ENCODE results near the gene PPM1J.

Gene PPM1J

DNA sequence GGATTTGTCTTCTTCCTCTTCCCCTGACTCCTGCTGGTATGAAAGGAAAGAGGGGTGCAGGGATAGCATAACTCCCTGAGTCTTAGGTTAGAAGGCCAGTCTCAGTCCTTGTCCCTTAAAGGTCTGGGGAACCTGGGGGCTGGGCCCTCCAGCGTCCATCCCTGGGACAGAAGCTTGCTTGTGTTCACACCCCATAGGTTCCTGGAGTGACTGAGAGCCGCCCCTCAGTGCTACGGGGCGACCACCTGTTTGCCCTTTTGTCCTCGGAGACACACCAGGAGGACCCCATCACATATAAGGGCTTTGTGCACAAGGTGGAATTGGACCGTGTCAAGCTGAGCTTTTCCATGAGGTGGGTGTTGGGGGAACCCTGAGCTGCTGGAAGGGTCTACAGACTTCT lies 21.3 kb downstream of the PPM1J start:
- Mint-ChIP-seq H3K4me1 (ENCODE audit: low read depth) (no peaks in the 10 kb centered on the region), H3K4me3 (no peak overlapping the region), H3K36me3 (ENCODE audit: low read depth) (peaks cover 25% of the 10 kb centered on the region), H3K27me3 (ENCODE audit: low read depth) (no peaks in the 10 kb centered on the region), H3K9me3 (no peaks in the 10 kb centered on the region), H3K27ac (no peak overlapping the region)

DNA sequence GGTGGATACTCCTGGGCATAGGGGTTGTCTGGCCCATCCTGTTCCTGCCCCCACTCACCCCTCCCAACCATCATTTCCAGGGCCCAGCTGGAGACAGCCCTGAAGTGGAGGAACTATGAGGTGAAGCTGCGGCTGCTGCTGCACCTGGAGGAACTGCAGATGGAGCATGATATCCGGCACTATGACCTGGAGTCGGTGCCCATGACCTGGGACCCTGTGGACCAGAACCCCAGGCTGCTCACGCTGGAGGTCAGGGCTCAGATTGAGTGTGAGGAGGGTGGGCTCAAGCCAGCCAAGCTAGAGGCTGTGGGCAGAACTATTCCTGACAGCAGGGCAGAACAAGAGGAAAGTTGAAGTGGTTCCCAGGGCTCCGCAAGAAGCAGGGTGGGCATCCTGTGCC lies 22.5 kb downstream of the PPM1J start:
- H3K4me3 Mint-ChIP-seq = no peak overlapping the region
- H3K36me3 Mint-ChIP-seq (ENCODE audit: low read depth) = peaks cover 26% of the 10 kb centered on the region
- no peaks in the 10 kb centered on the region for H3K27me3 Mint-ChIP-seq (ENCODE audit: low read depth)
- H3K9me3 Mint-ChIP-seq = no peaks in the 10 kb centered on the region
- H3K27ac Mint-ChIP-seq = no peak overlapping the region
- H3K4me1 Mint-ChIP-seq (ENCODE audit: low read depth) = no peaks in the 10 kb centered on the region

- peaks cover 21% of the 10 kb centered on the region for H3K36me3 Mint-ChIP-seq (ENCODE audit: low read depth)
- H3K27me3 Mint-ChIP-seq (ENCODE audit: low read depth) = no peaks in the 10 kb centered on the region
- no peak overlapping the region for H3K4me3 Mint-ChIP-seq
- H3K9me3 Mint-ChIP-seq = no peaks in the 10 kb centered on the region
- peaks cover 3% of the 10 kb centered on the region for H3K4me1 Mint-ChIP-seq (ENCODE audit: low read depth)
- no peak overlapping the region for H3K27ac Mint-ChIP-seq
These were observed 25.3 kb downstream of the PPM1J start for GRCh38 chr1:112689842-112690237.

- H3K9me3 Mint-ChIP-seq = no peaks in the 10 kb centered on the region
- no peaks in the 10 kb centered on the region for H3K27me3 Mint-ChIP-seq (ENCODE audit: low read depth)
- no peak overlapping the region for H3K4me3 Mint-ChIP-seq
- peaks cover 21% of the 10 kb centered on the region for H3K36me3 Mint-ChIP-seq (ENCODE audit: low read depth)
- peaks cover 3% of the 10 kb centered on the region for H3K4me1 Mint-ChIP-seq (ENCODE audit: low read depth)
- no peak overlapping the region for H3K27ac Mint-ChIP-seq
These were observed 25.8 kb downstream of the PPM1J start for GRCh38 chr1:112689196-112689841.

DNA sequence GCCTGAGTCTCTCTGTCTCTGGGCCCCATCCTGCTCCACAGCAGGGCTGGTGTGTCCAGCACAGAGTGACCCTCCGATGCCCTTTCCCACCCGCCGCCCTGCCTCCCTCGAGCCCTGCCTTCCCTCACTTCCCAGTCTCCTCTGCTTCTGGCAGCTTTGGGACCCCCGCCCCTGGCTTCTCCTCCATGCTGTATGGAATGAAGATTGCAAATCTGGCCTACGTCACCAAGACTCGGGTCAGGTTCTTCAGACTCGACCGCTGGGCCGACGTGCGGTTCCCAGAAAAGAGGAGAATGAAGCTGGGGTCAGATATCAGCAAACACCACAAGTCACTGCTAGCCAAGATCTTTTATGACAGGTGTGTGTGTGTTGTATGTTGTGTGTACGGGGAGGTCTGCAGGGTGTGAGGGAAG lies 26.3 kb downstream of the PPM1J start:
- Mint-ChIP-seq H3K4me1 (ENCODE audit: low read depth) (peaks cover 3% of the 10 kb centered on the region), H3K27ac (no peak overlapping the region), H3K4me3 (no peak overlapping the region), H3K27me3 (ENCODE audit: low read depth) (no peaks in the 10 kb centered on the region), H3K9me3 (no peaks in the 10 kb centered on the region), H3K36me3 (ENCODE audit: low read depth) (peaks cover 21% of the 10 kb centered on the region)

GRCh38 chr1:112687785-112688496 lies 27.2 kb downstream of the PPM1J start:
- Mint-ChIP-seq H3K27ac (peak overlapping the region; percentile 34), H3K4me3 (no peak overlapping the region), H3K9me3 (no peaks in the 10 kb centered on the region), H3K4me1 (ENCODE audit: low read depth) (peaks cover 5% of the 10 kb centered on the region), H3K27me3 (ENCODE audit: low read depth) (no peaks in the 10 kb centered on the region), H3K36me3 (ENCODE audit: low read depth) (peaks cover 20% of the 10 kb centered on the region)

DNA sequence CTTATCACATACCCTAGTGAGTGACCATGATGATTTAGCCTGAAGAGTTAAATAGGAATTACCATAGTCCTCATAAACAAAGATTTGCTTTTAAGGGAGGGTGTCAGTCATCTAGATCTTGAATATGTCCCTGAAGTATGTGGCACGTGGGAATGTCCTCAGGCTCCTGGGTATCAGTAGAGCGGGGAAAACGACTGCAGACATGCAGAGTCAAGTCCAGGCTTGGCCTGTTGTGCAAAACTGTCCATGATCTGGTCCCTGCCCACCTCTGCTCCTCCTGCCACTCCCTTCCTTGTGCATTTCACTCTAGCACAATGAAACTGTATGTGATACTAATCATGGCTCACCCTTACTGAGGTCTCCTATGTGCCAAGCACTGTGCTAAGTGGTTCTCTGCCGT lies 27.8 kb downstream of the PPM1J start:
- Mint-ChIP-seq H3K36me3 (ENCODE audit: low read depth) (peaks cover 17% of the 10 kb centered on the region), H3K4me3 (no peak overlapping the region), H3K9me3 (no peaks in the 10 kb centered on the region), H3K27ac (no peak overlapping the region), H3K4me1 (ENCODE audit: low read depth) (peaks cover 5% of the 10 kb centered on the region), H3K27me3 (ENCODE audit: low read depth) (no peaks in the 10 kb centered on the region)

DNA sequence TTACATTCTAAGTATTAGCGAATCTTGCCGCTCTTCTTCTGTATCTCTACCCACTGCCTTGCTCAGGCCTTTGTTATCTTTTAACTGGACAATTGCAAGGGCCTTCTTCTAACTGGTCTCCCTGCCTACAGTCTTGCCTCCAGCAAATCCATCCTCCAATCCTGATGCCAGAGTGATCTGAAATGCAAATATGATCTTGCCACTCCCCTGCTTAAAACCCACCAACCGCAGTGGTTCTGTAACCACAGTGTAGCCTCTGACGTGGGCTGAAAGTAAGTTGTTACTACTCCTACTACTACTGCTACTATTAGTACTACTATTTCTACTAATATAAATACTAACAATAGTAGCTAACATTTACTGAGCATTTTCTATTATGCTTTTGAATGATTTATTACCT lies 28.3 kb downstream of the PPM1J start:
- H3K4me1 Mint-ChIP-seq (ENCODE audit: low read depth) = peaks cover 5% of the 10 kb centered on the region

GRCh38 chr1:112686417-112686816 lies 28.7 kb downstream of the PPM1J start:
- no peaks in the 10 kb centered on the region for H3K27me3 Mint-ChIP-seq (ENCODE audit: low read depth)
- no peak overlapping the region for H3K27ac Mint-ChIP-seq
- no peak overlapping the region for H3K4me3 Mint-ChIP-seq
- no peaks in the 10 kb centered on the region for H3K9me3 Mint-ChIP-seq
- H3K36me3 Mint-ChIP-seq (ENCODE audit: low read depth) = peaks cover 8% of the 10 kb centered on the region
- peaks cover 5% of the 10 kb centered on the region for H3K4me1 Mint-ChIP-seq (ENCODE audit: low read depth)

More for the DNA sequence above, 28.3 kb downstream of the PPM1J start:
- H3K36me3 Mint-ChIP-seq (ENCODE audit: low read depth) = peaks cover 12% of the 10 kb centered on the region
- H3K27me3 Mint-ChIP-seq (ENCODE audit: low read depth) = no peaks in the 10 kb centered on the region
- H3K4me3 Mint-ChIP-seq = no peak overlapping the region
- H3K27ac Mint-ChIP-seq = no peak overlapping the region
- no peaks in the 10 kb centered on the region for H3K9me3 Mint-ChIP-seq

- peaks cover 8% of the 10 kb centered on the region for H3K36me3 Mint-ChIP-seq (ENCODE audit: low read depth)
- H3K27me3 Mint-ChIP-seq (ENCODE audit: low read depth) = no peaks in the 10 kb centered on the region
- no peaks in the 10 kb centered on the region for H3K9me3 Mint-ChIP-seq
- H3K4me3 Mint-ChIP-seq = no peak overlapping the region
- H3K27ac Mint-ChIP-seq = no peak overlapping the region
- peaks cover 5% of the 10 kb centered on the region for H3K4me1 Mint-ChIP-seq (ENCODE audit: low read depth)
These were observed 29.2 kb downstream of the PPM1J start for GRCh38 chr1:112685913-112686312.

GRCh38 chr1:112678605-112679004 lies 36.5 kb downstream of the PPM1J start:
- peaks cover 31% of the 10 kb centered on the region for H3K36me3 Mint-ChIP-seq (ENCODE audit: low read depth)
- peaks cover 43% of the 10 kb centered on the region for H3K4me1 Mint-ChIP-seq (ENCODE audit: low read depth)
- no peaks in the 10 kb centered on the region for H3K9me3 Mint-ChIP-seq
- no peak overlapping the region for H3K4me3 Mint-ChIP-seq
- H3K27me3 Mint-ChIP-seq (ENCODE audit: low read depth) = no peaks in the 10 kb centered on the region
- H3K27ac Mint-ChIP-seq = peak overlapping the region; percentile 57

DNA sequence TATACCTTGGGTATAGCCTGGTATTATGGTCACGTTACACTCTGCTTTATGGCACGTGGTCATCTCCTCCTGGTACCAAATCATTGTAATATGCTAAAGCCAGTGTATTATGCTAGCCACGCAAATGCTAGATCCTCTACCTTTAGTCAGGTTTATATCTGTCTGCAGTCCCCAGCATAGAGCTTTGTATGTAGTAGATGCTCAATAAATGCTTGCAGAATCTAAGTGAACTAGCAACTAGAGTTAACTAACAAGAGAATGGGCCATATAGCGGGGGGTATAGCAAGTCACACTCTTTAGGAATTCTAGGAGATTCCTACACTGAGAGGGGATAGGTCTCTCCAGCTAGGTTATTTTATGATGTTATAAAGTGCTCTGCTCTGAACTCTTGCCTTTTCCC lies 37.6 kb downstream of the PPM1J start:
- Mint-ChIP-seq H3K9me3 (no peaks in the 10 kb centered on the region), H3K36me3 (ENCODE audit: low read depth) (peaks cover 34% of the 10 kb centered on the region), H3K27me3 (ENCODE audit: low read depth) (no peaks in the 10 kb centered on the region), H3K4me1 (ENCODE audit: low read depth) (peaks cover 48% of the 10 kb centered on the region), H3K4me3 (no peak overlapping the region), H3K27ac (no peak overlapping the region)

GRCh38 chr1:112676543-112676942 lies 38.6 kb downstream of the PPM1J start:
- peaks cover 50% of the 10 kb centered on the region for H3K4me1 Mint-ChIP-seq (ENCODE audit: low read depth)
- peak overlapping the region; percentile 82 for H3K4me3 Mint-ChIP-seq
- H3K27ac Mint-ChIP-seq = no peak overlapping the region
- H3K27me3 Mint-ChIP-seq (ENCODE audit: low read depth) = no peaks in the 10 kb centered on the region
- no peaks in the 10 kb centered on the region for H3K9me3 Mint-ChIP-seq
- peaks cover 42% of the 10 kb centered on the region for H3K36me3 Mint-ChIP-seq (ENCODE audit: low read depth)

- H3K27ac Mint-ChIP-seq = peak overlapping the region; percentile 50
- H3K4me3 Mint-ChIP-seq = peak overlapping the region; percentile 82
- no peaks in the 10 kb centered on the region for H3K27me3 Mint-ChIP-seq (ENCODE audit: low read depth)
- H3K4me1 Mint-ChIP-seq (ENCODE audit: low read depth) = peaks cover 51% of the 10 kb centered on the region
- no peaks in the 10 kb centered on the region for H3K9me3 Mint-ChIP-seq
- peaks cover 47% of the 10 kb centered on the region for H3K36me3 Mint-ChIP-seq (ENCODE audit: low read depth)
These were observed 39.3 kb downstream of the PPM1J start for GRCh38 chr1:112675728-112676381.

All from T-helper 1 cell treated with Interleukin-12 subunit alpha and Interleukin-12 subunit beta and Interleukin-4 antibody, amounts not matched to agents 30 μg/mL and 1 μg/mL, for 36 hours (primary cell).